Nephron (organoid): ENCODE data around the gene FUT7.

Experiments used
- H3K27ac Mint-ChIP-seq, 3 experiments: 2 replicates each; pipeline ENCODE4 v1.8.0; 2020; ENCODE audit warnings: mixed read lengths in 3 of 3, mild to moderate bottlenecking in 2 of 3, moderate library complexity in 1 of 3
- H3K27me3 Mint-ChIP-seq: 2 replicates; pipeline ENCODE4 v1.8.0; 2021; ENCODE audit warnings: low read depth, mild to moderate bottlenecking, moderate library complexity, mixed read lengths
- H3K36me3 Mint-ChIP-seq: 2 replicates; pipeline ENCODE4 v1.8.0; 2020; ENCODE audit warnings: low read depth, mixed read lengths
- H3K4me1 Mint-ChIP-seq: 2 replicates; pipeline ENCODE4 v1.8.0; 2020; ENCODE audit warnings: mixed read lengths
- H3K4me3 Mint-ChIP-seq, 3 experiments: 2 replicates each; pipeline ENCODE4 v1.8.0; 2020; ENCODE audit warnings: mild to moderate bottlenecking in 3 of 3, mixed read lengths in 3 of 3, moderate library complexity in 2 of 3
- H3K9me3 Mint-ChIP-seq: 2 replicates; pipeline ENCODE4 v1.8.0; 2020; ENCODE audit warnings: mixed read lengths
- CTCF ChIP-seq, 3 experiments: fragments of 200-600 bp; sonication (generic); IDR thresholded peaks; one replicate each; pipeline ENCODE4 v1.5.0; 2021; ENCODE audit warnings: antibody characterized with exemption in 3 of 3; ENCODE audit not compliant: unreplicated experiment in 3 of 3

Gene FUT7

GRCh38 chr9:137051145-137051724 is 19.3 kb upstream of the FUT7 start:
- Mint-ChIP-seq H3K27me3 (peaks cover 76% of the 10 kb centered on the region), H3K9me3 (no peaks in the 10 kb centered on the region)

DNA sequence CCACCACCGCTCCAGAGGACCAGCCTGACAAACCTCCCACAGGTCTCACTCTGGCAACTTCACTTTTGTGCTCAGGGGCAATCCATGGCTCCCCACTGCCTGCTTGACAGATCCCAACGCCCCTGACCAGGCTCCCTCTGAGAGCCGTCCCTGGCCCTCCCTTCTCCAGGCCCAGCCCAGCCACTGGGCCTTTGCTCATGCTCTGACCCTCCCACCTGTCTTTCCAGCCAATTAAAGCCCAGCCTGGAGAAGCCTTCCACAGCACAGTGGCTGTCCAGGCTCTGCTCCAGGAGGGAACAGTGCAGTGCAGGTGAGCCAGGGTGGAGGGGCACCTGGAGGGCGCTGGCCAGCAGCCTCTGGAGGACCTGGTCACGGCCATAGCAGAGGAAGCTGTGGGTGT is 18.7 kb upstream of the FUT7 start:
- Mint-ChIP-seq H3K4me1 (peaks cover 2% of the 10 kb centered on the region), H3K9me3 (no peaks in the 10 kb centered on the region), H3K36me3 (no peaks in the 10 kb centered on the region), H3K4me3 (no peak overlapping the region), H3K27me3 (peaks cover 70% of the 10 kb centered on the region), H3K27ac (no peak overlapping the region)
- no peak for TF ChIP-seq CTCF (IDR thresholded peaks at IDR 0.05; ENCODE audit: unreplicated experiment in 3 of 3)

More at GRCh38 chr9:137051145-137051724, 19.3 kb upstream of the FUT7 start:
- H3K4me1 Mint-ChIP-seq, result peaks cover 5% of the 10 kb centered on the region
- no peaks in the 10 kb centered on the region for H3K36me3 Mint-ChIP-seq
- no peak overlapping the region for H3K27ac Mint-ChIP-seq
- H3K4me3 Mint-ChIP-seq, result no peak overlapping the region
- no peak for TF ChIP-seq CTCF (IDR thresholded peaks at IDR 0.05; ENCODE audit: unreplicated experiment in 3 of 3)

DNA sequence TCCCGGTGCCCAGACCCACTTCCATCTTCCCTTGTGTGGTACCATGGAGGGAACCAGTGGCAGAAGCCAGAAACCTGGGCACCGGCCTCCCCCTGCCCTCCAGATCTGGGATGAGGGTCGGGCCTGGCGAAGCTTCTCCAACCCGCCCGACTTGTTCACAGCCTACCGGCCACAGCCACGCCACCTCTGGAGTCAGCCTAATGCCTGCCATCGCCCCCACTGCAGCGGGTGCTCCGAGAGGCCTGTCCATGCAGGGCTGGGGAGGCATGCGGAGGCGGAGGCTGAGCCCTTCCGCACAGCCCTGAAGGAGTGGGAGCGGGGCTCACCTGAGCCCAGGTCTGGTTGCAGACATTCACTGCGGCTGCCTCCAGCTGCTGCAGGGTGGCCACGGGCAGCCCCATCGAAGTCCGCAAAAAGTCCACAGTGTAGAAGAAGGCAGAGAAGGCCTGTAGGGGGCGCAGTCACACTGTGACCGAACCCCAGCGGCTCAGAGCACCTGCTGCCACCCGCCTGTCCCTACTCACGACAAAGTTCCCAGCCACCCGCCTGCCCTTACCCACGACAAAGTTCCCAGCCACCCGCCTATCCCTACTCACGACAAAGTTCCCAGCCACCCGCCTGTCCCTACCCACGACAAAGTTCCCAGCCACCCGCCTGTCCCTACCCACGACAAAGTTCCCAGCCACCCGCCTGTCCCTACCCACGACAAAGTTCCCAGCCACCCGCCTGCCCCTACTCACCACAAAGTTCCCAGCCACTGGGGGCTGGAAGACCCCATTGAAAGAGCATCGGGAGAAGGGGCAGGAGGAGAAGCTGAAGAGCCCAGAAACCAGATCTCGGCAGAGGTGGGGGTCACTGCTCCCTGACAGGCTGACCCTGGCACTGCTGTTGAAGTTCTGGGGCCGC is 17.9 kb upstream of the FUT7 start:
- peak overlapping the region in 2 of 3 experiments; percentile 52 to 65 for H3K4me3 Mint-ChIP-seq
- no peak overlapping the region for H3K27ac Mint-ChIP-seq
- H3K36me3 Mint-ChIP-seq, result no peaks in the 10 kb centered on the region
- no peaks in the 10 kb centered on the region for H3K4me1 Mint-ChIP-seq
- peaks cover 72% of the 10 kb centered on the region for H3K27me3 Mint-ChIP-seq
- H3K9me3 Mint-ChIP-seq, result no peaks in the 10 kb centered on the region
- peak; percentile 51 to 58 (median 53) for TF ChIP-seq CTCF (IDR thresholded peaks at IDR 0.05; ENCODE audit: unreplicated experiment in 3 of 3)

DNA sequence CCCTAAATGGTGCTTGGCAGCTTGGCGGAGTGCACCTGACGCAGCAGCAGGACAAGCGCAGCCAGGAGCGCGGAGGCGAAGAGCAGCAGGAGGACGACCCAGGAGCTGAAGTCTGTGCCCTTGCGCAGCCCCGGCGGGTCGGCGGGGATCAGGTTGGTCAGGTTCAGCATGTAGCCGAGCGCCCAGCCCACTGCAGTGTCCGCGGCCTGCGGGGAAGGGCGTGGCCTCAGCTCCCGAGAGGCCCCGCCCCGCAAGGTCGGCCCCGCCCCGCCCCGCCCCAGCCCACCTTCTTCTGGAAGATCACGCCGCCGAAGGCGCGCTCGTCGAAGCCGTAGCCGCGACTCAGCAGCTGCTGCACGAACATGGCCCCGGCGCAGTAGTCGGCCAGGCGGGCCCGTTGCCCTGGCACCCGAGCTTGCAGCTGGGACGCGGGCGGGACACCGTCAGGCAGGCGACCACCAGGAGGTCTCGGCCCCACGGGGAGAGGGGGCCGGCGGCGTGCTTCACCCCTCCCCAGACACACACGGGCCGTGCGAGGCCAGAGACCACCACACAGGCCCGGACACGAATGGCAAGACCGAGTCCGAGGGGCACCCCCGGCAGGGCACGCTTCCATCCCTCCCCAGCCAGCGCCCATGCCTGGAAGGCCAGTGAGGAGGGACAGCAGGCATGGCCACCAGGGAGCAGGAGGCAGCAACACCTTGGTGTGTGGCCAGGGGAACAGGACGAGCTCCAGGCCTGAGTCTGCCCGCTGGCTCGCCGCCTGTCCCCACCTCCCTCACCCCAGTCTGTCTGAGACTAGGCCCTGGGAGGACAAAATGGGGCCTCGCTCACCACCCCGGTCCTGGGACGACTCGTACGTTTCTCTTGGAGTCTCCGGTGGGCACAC is 17.0 kb upstream of the FUT7 start:
- no peaks in the 10 kb centered on the region for H3K9me3 Mint-ChIP-seq
- no peak overlapping the region for H3K27ac Mint-ChIP-seq
- no peaks in the 10 kb centered on the region for H3K4me1 Mint-ChIP-seq
- H3K4me3 Mint-ChIP-seq, result no peak overlapping the region
- peaks cover 76% of the 10 kb centered on the region for H3K27me3 Mint-ChIP-seq
- no peak for TF ChIP-seq CTCF (IDR thresholded peaks at IDR 0.05; ENCODE audit: unreplicated experiment in 3 of 3)
- H3K36me3 Mint-ChIP-seq, result no peaks in the 10 kb centered on the region

GRCh38 chr9:137046088-137046787 is 14.3 kb upstream of the FUT7 start, which contains the start of gene NPDC1:
Gene NPDC1, minus strand, starts transcription at chr9:137046177. Its CDS starts 188 bp downstream, at chr9:137045989.
- Mint-ChIP-seq H3K4me3 (peak within 1 kb of the TSS; percentile 70 to 80 (median 80)), H3K27me3 (peaks cover 66% of the 10 kb centered on the region), H3K4me1 (no peaks in the 10 kb centered on the region), H3K9me3 (no peaks in the 10 kb centered on the region), H3K36me3 (no peaks in the 10 kb centered on the region), H3K27ac (no peak within 1 kb of the TSS)
- peak; percentile 91 to 95 (median 93) for TF ChIP-seq CTCF (IDR thresholded peaks at IDR 0.05; ENCODE audit: unreplicated experiment in 3 of 3)
